Measurements from ENCODE around the gene KIF16B.
"Not testable (repeated sequence)": the region's sequence is repeated elsewhere in the genome, so short reads cannot be mapped to it uniquely, and the experiment has no call there.

The KIF16B gene

DNA sequence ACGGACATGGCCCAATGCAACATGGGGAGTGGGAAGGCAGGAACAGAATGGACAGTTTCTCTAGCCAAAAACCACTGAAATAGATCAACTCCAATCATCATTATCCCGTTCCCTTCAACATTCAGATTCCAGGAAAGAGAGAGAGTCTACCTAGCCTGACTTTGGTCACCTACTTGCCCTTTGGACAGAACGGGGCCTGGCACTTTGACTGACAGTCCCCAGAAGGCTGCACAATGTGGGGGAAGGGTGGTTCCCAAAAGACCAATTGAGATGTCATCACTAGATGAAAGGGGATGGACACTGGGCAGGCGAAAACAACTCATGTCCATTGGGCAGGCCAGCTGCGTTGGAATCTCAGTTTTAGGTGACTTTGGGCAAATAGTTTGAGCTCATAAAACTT, 15.0 kb upstream of the KIF16B start:
- DNase-seq, result no peak

DNA sequence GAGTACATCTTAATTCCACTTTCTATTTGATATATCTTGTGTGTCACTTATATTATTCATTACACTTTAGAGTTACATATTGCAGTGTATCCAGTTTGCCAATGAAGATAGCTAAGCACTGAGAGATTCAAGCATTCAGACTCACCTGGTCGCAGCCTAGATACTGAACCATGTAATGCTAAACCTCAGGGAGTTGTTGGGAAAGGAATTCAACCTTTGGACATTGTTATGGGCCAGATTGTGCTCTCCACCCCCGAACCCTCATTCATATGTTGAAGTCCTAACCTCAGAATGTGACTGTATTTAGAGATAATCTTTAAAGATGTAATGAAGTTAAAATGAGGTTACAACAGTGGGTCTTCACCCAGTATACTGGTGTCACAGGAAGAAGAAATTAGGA, 13.8 kb upstream of the KIF16B start:
- DNase-seq, result no peak

DNA sequence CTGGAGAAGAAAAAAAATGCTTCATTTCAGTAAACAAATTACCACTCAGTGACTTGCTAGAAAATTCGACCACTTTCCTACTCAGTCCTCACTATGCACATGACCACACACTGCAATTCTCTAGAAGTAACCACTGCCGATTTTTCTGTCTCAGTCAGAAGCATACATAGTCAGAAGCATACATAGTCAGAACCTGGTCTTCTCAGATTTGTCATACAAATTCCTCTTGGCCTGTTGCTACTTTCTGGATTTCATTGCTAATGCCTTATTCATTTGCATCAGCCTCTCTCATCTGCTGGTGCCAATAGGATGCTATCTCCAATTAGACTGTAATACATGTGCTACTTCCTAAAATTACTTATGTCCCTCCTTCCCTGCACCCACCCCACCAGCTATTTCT, 10.2 kb upstream of the KIF16B start:
- no peak for DNase-seq

- DNase-seq, result no peak
These were observed 8.0 kb upstream of the KIF16B start for GRCh38 chr20:16581241-16581640.

GRCh38 chr20:16580620-16581019, 7.4 kb upstream of the KIF16B start:
- DNase-seq, result no peak

DNA sequence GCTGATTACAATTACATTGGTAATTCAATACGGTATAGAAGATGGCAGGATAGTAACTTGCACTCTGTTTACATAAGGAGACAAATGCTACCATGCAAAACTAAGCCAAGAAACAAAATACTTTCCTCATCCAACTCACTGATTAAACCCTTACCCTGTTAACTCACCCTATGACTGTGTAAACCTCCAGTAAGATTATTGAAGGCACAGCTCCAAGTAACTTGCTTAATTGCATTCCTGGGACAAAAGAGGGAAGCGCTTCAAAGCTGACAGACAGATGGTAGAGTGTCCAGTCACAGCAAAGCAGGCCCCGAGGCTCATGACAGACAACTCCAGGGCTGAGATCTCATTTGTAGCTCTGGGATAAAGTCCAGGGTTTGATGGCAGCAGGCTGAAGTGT, 6.9 kb upstream of the KIF16B start:
- DNase-seq, result no peak

GRCh38 chr20:16576219-16576618, 3.0 kb upstream of the KIF16B start:
- DNase-seq, result no peak

GRCh38 chr20:16575390-16576140, 2.3 kb upstream of the KIF16B start:
- DNase-seq, result no peak

GRCh38 chr20:16574656-16575355, 1.6 kb upstream of the KIF16B start:
- DNase-seq, result no peak

- DNase-seq, result no peak
These were observed 1.9 kb downstream of the KIF16B start for GRCh38 chr20:16571333-16571732.

- no peak for DNase-seq
These were observed 3.7 kb downstream of the KIF16B start for GRCh38 chr20:16569246-16570153.

- no peak for DNase-seq
These were observed 7.2 kb downstream of the KIF16B start for GRCh38 chr20:16566080-16566479.

- not testable (repeated sequence) for DNase-seq
These were observed 9.2 kb downstream of the KIF16B start for GRCh38 chr20:16564079-16564478.

DNA sequence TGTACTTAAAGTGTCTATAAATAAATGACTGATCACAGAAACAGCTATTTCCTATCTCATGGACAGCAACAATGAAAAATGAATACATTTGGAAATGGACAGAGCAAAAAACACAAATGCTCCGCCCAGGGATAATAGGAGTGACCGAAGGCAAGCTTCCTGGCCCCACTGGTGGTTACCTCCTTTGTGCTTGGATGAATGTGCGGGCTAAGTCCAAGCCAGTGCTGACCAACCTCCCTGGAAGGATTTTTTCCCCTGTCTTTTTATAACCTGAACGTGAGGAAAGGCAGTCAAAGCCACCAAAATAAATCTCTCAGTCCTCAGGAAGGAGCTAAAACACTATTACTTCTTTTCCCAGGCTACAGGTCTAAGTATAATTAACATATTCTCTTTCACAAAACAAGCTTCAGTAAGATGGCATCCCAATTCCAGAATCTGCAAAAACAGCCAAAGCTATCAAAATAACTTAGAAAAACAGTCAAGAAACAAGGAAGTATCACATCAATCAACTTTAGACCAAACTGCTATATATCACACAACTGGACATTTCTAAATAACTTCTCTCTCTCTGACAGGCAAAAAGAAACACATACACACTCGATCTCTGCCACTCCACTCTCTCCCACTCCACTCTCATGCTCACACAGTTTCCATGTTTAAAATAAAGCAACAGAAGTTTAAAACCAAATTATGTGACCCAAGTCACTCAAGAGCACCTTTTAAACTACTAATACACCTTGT, 10.0 kb downstream of the KIF16B start:
- no peak for DNase-seq

DNA sequence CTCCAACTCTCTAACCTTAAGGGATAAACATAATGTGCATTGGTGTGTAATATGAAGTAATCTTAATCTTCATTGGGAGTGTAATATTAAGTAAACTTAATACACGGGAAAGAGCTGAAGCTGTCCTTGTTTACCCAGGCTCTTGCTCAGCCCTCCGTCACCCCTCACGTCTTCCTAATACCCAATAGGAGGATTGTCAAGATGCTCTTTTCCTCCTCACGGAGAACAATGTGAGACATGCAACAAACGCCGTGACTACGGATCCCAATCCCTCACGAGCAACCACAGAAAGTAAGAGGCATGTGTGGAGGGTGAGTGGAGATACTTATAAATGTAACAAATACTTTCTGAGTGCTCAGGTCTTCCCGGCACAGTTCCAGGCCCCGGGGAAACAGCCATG, 11.0 kb downstream of the KIF16B start:
- no peak for DNase-seq

GRCh38 chr20:16560661-16561060, 12.6 kb downstream of the KIF16B start:
- DNase-seq, result no peak

GRCh38 chr20:16560216-16560615, 13.0 kb downstream of the KIF16B start:
- no peak for DNase-seq

DNA sequence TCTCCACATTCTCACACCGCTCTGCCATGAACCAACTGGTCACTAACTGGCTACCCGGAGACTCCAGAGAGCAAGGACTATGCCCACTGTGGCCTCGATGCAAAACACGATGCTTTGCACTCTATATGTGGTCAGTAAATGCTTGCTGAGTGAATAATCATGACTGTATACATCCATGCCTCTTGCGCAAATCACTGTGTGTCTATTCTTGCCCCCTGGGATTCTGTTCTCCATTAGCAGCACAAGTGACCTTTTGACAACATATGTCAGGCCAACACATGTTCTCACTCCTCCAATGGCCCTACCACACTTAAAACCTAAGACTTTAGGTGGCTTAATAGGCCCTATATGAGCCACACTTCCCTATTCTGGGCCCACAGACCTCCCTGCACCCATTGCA, 16.9 kb downstream of the KIF16B start:
- DNase-seq, result no peak

- no peak for DNase-seq
These were observed 17.5 kb downstream of the KIF16B start for GRCh38 chr20:16555754-16556153.

- no peak for DNase-seq
These were observed 18.3 kb downstream of the KIF16B start for GRCh38 chr20:16554766-16555543.

- DNase-seq, result no peak
These were observed 19.6 kb downstream of the KIF16B start for GRCh38 chr20:16553684-16554083.

DNA sequence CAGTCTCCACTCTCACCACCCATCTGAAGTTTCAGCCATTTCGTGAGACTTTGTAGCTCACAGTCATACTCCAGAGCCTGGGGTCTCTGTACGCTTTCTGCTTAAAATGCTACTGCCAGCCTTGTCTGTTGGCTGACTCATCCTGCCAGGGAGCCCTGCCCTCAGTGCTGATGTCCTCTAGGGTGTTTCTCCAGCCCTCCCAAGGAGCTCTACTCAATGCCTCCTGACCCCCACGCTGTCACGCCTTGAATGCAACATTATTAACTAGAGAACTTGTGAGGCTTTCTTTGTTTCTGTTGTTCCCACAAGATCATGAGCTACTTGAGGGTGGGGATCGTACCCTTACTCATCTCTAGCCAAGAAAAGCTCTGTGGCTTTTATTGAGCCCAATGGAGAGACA, 20.1 kb downstream of the KIF16B start:
- no peak for DNase-seq

All from NCI-H1436 treated with DMSO at 0.1 percent for 48 hours (cell line).